ENCODE measurements around the gene SLC25A26.

DNA sequence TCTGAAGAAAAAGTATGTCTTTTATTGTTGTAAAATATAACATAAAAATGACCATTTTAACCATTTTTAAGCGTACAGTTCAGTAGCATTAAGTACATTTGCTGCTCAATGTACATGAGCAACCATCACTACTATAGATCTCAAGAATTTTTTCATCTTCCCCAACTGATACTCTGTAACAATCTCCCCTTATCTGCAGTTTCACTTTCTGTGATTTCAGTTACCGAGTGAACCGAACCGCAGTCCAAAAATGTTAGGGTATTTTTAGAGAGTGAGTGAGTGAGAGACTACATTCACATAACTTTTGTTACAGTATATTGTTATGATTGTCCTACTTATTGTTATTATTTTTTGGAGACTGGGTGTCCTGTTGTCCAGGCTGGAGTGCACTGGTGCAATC lies 9.0 kb upstream of the SLC25A26 start:
- TF ChIP-seq, protein P1, sequence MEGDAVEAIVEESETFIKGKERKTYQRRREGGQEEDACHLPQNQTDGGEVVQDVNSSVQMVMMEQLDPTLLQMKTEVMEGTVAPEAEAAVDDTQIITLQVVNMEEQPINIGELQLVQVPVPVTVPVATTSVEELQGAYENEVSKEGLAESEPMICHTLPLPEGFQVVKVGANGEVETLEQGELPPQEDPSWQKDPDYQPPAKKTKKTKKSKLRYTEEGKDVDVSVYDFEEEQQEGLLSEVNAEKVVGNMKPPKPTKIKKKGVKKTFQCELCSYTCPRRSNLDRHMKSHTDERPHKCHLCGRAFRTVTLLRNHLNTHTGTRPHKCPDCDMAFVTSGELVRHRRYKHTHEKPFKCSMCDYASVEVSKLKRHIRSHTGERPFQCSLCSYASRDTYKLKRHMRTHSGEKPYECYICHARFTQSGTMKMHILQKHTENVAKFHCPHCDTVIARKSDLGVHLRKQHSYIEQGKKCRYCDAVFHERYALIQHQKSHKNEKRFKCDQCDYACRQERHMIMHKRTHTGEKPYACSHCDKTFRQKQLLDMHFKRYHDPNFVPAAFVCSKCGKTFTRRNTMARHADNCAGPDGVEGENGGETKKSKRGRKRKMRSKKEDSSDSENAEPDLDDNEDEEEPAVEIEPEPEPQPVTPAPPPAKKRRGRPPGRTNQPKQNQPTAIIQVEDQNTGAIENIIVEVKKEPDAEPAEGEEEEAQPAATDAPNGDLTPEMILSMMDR (conservative IDR thresholded peaks at IDR 0.05), result no peak
- TF ChIP-seq ZFX (IDR thresholded peaks at IDR 0.05), result no peak

All from C4-2B (cell line).